GM23338 (cell line): ENCODE results near the gene HUS1. TPM values are rescaled to one million over a fixed set of nuclear protein-coding genes. Genes with fewer than 3 reads are reported as not detected.

Experiments
- ATAC-seq: fragments of 200-7000 bp; cut with Tn5 transposase; 3 replicates; pipeline ENCODE4 v1.9.1; 2020
- DNase-seq: peaks from one replicate; pipeline ENCODE4 v3.0.0-alpha.2; 2015; ENCODE audit warnings: low spot score
- H2AFZ ChIP-seq: fragments of 200-600 bp; sonication (generic); 2 replicates; pipeline ENCODE4 v1.8.0; 2016; ENCODE audit warnings: antibody characterized with exemption, mild to moderate bottlenecking, moderate library complexity
- H3F3A ChIP-seq: fragments of 200-600 bp; sonication (generic); replicated peaks from 2 replicates; pipeline ENCODE4 v1.8.0; 2017; ENCODE audit warnings: antibody characterized with exemption, mixed run types, low read depth
- H3K27ac ChIP-seq: fragments of 200-600 bp; sonication (generic); 2 replicates; pipeline ENCODE4 v1.6.1; 2016; ENCODE audit warnings: low read depth
- H3K27me3 ChIP-seq: fragments of 200-600 bp; sonication (generic); 2 replicates; pipeline ENCODE4 v1.8.0; 2016; ENCODE audit warnings: mild to moderate bottlenecking, mixed run types, moderate library complexity; ENCODE audit not compliant: insufficient read depth
- H3K36me3 ChIP-seq: fragments of 200-600 bp; sonication (generic); 2 replicates; pipeline ENCODE4 v1.8.0; 2016; ENCODE audit warnings: mild to moderate bottlenecking; ENCODE audit not compliant: insufficient read depth
- H3K4me1 ChIP-seq: fragments of 200-600 bp; sonication (generic); 2 replicates; pipeline ENCODE4 v1.8.0; 2016; ENCODE audit warnings: mild to moderate bottlenecking, moderate library complexity; ENCODE audit not compliant: insufficient read depth
- H3K4me2 ChIP-seq: fragments of 200-600 bp; sonication (generic); 2 replicates; pipeline ENCODE4 v1.7.1; 2017; ENCODE audit warnings: mixed run types
- H3K4me3 ChIP-seq: fragments of 200-600 bp; sonication (generic); 2 replicates; pipeline ENCODE4 v1.6.1; 2016; ENCODE audit warnings: mixed run types
- H3K79me2 ChIP-seq: fragments of 200-600 bp; sonication (generic); replicated peaks from 2 replicates; pipeline ENCODE4 v1.8.0; 2017; ENCODE audit warnings: mild to moderate bottlenecking; ENCODE audit not compliant: insufficient read depth
- H3K9me2 ChIP-seq: fragments of 200-600 bp; sonication (generic); 2 replicates; pipeline ENCODE4 v1.8.0; 2017; ENCODE audit not compliant: insufficient read depth
- H4K20me1 ChIP-seq: fragments of 200-600 bp; sonication (generic); replicated peaks from 2 replicates; pipeline ENCODE4 v1.8.0; 2017; ENCODE audit warnings: mild to moderate bottlenecking; ENCODE audit not compliant: insufficient read depth
- H3K27ac Mint-ChIP-seq: 2 replicates; pipeline ENCODE4 v1.8.0; 2020; ENCODE audit warnings: inconsistent platforms, mild to moderate bottlenecking, moderate library complexity, mixed read lengths
- H3K27me3 Mint-ChIP-seq: 3 replicates; pipeline ENCODE4 v1.8.0; 2022; ENCODE audit warnings: low read depth, mild to moderate bottlenecking, moderate library complexity, mixed read lengths, inconsistent platforms; ENCODE audit not compliant: insufficient read depth, poor library complexity
- H3K36me3 Mint-ChIP-seq: 3 replicates; pipeline ENCODE4 v1.8.0; 2021; ENCODE audit warnings: low read depth, mild to moderate bottlenecking, inconsistent platforms, moderate library complexity, mixed read lengths
- H3K4me1 Mint-ChIP-seq: 3 replicates; pipeline ENCODE4 v1.8.0; 2020; ENCODE audit warnings: mild to moderate bottlenecking, inconsistent platforms, mixed read lengths
- H3K4me3 Mint-ChIP-seq: 3 replicates; pipeline ENCODE4 v1.8.0; 2021; ENCODE audit warnings: moderate library complexity, mild to moderate bottlenecking, inconsistent platforms, mixed read lengths
- H3K9me3 Mint-ChIP-seq: 3 replicates; pipeline ENCODE4 v1.8.0; 2020; ENCODE audit warnings: moderate library complexity, mild to moderate bottlenecking, inconsistent platforms, mixed read lengths
- CREB1 ChIP-seq: fragments of 250-450 bp; sonication (Bioruptor Pico); IDR thresholded peaks from 2 replicates; pipeline ENCODE4 v1.5.0; 2020; ENCODE audit warnings: low read depth, mild to moderate bottlenecking, moderate library complexity
- CTCF ChIP-seq, 2 experiments: fragments of 200-600 bp in 1 of 2; sonication (generic) in 1 of 2; conservative IDR thresholded peaks; 2 replicates each; pipeline versions ENCODE4 v1.5.1 to v1.6.1; 2016 to 2017; ENCODE audit warnings: antibody characterized with exemption in 2 of 2, low read depth in 2 of 2, mild to moderate bottlenecking in 2 of 2, moderate library complexity in 1 of 2
- ETS1 ChIP-seq: IDR thresholded peaks from 2 replicates; pipeline ENCODE4 v1.6.1; 2016; ENCODE audit warnings: antibody characterized with exemption
- EZH2 ChIP-seq: fragments of 200-600 bp; sonication (generic); IDR thresholded peaks from one replicate; pipeline ENCODE4 v1.8.0; 2017; ENCODE audit warnings: antibody characterized with exemption, mild to moderate bottlenecking, low read depth; ENCODE audit not compliant: unreplicated experiment
- EZH2phosphoT487 ChIP-seq: fragments of 200-600 bp; sonication (generic); IDR thresholded peaks from one replicate; pipeline ENCODE4 v1.8.1; 2018; ENCODE audit warnings: antibody characterized with exemption; ENCODE audit not compliant: unreplicated experiment
- JUNB ChIP-seq: IDR thresholded peaks from one replicate; pipeline ENCODE4 v1.6.1; 2016; ENCODE audit warnings: antibody characterized with exemption; ENCODE audit not compliant: unreplicated experiment
- NANOG ChIP-seq: IDR thresholded peaks from 2 replicates; pipeline ENCODE4 v1.6.1; 2016; ENCODE audit warnings: antibody characterized with exemption, borderline replicate concordance
- POLR2AphosphoS5 ChIP-seq: IDR thresholded peaks from 2 replicates; pipeline ENCODE4 v1.6.1; 2016; ENCODE audit warnings: antibody characterized with exemption, low read depth
- REST ChIP-seq: IDR thresholded peaks from one replicate; pipeline ENCODE4 v1.6.1; 2018; ENCODE audit warnings: antibody characterized with exemption; ENCODE audit not compliant: unreplicated experiment
- STAT1 ChIP-seq: IDR thresholded peaks from one replicate; pipeline ENCODE4 v1.6.1; 2016; ENCODE audit warnings: antibody characterized with exemption; ENCODE audit not compliant: unreplicated experiment
- ZNF114 ChIP-seq: fragments of 250-450 bp; sonication (Bioruptor Pico); IDR thresholded peaks from 2 replicates; pipeline ENCODE4 v1.5.0; 2020; ENCODE audit warnings: mild to moderate bottlenecking, moderate library complexity
- ZNF331 ChIP-seq: fragments of 250-450 bp; sonication (Bioruptor Pico); IDR thresholded peaks from 2 replicates; pipeline ENCODE4 v1.5.0; 2020; ENCODE audit warnings: low read depth, mild to moderate bottlenecking, moderate library complexity
- ZNF462 ChIP-seq: fragments of 250-450 bp; sonication (Bioruptor Pico); IDR thresholded peaks from 2 replicates; pipeline ENCODE4 v1.5.0; 2020; ENCODE audit warnings: mild to moderate bottlenecking, moderate library complexity
- polyA plus RNA-seq: library from polyadenylated mRNA; unstranded; fragments of >200 nt; fragmentation: Nextera tagmentation; extraction: Ambion mirVana; gene quantifications from 2 replicates; pipeline ENCODE4 v1.2.1, GENCODE V29; 2016
- total RNA-seq: library from RNA; depleted of rRNA; stranded (reverse); fragments of >200 nt; shearing (Covaris generic); gene quantifications from 2 replicates; pipeline ENCODE4 v1.2.3, GENCODE V29; 2014

HUS1 gene
- total and polyA plus RNA-seq, 2 experiments from 2014 or later = 14.9 to 29.7 TPM

GRCh38 chr7:47941136-47941844 lies 38.1 kb downstream of the HUS1 start:
- peak; percentile 30 for ATAC-seq
- peaks cover 12% of the 10 kb centered on the region for H3K27me3 Mint-ChIP-seq
- H3K9me3 Mint-ChIP-seq = no peaks in the 10 kb centered on the region
- no peak for DNase-seq
- H3K27ac Mint-ChIP-seq = no peak overlapping the region
- H3F3A ChIP-seq = no peaks in the 10 kb centered on the region
- H3K4me2 ChIP-seq = 0 out of 2 replicates have a peak overlapping the region, but pooled peaks have one; percentile 58
- H4K20me1 ChIP-seq = no peaks in the 10 kb centered on the region
- H3K4me3 ChIP-seq = no peak overlapping the region
- H3K79me2 ChIP-seq = no peaks in the 10 kb centered on the region
- H3K4me1 Mint-ChIP-seq = peaks cover 33% of the 10 kb centered on the region
- no peak for TF ChIP-seq POLR2AphosphoS5
- TF ChIP-seq NANOG = no peak
- no peak for TF ChIP-seq ZNF331 (CRISPR knock-in tag)
- no peak for TF ChIP-seq EZH2
- no peak for TF ChIP-seq ETS1
- no peak for TF ChIP-seq CTCF (conservative IDR thresholded peaks at IDR 0.05; ENCODE audit: low read depth in 2 of 2)
- TF ChIP-seq JUNB = no peak
- TF ChIP-seq STAT1 = no peak
- no peak for TF ChIP-seq REST
- no peak for TF ChIP-seq EZH2phosphoT487
- no peak for TF ChIP-seq ZNF114
- TF ChIP-seq CREB1 = no peak
- no peak for TF ChIP-seq ZNF462 (CRISPR knock-in tag)
- peaks cover 18% of the 10 kb centered on the region for H3K4me1 ChIP-seq
- H3K36me3 Mint-ChIP-seq = no peaks in the 10 kb centered on the region
- H3K27ac ChIP-seq = no peak overlapping the region
- H2AFZ ChIP-seq = peak overlapping the region; percentile 35; the same call in 1 of the 2 replicates
- H3K4me3 Mint-ChIP-seq = no peak overlapping the region
- no peaks in the 10 kb centered on the region for H3K9me2 ChIP-seq
- H3K36me3 ChIP-seq = no peaks in the 10 kb centered on the region
- H3K27me3 ChIP-seq = no peaks in the 10 kb centered on the region
